ENCODE data around the gene VWA5A. TPM values are rescaled to one million over a fixed set of nuclear protein-coding genes. Genes with fewer than 3 reads are reported as not detected.
"Not testable (repeated sequence)": the region's sequence is repeated elsewhere in the genome, so short reads cannot be mapped to it uniquely, and the experiment has no call there.

VWA5A gene
- total RNA-seq, 1 donor: 6.5 TPM

DNA sequence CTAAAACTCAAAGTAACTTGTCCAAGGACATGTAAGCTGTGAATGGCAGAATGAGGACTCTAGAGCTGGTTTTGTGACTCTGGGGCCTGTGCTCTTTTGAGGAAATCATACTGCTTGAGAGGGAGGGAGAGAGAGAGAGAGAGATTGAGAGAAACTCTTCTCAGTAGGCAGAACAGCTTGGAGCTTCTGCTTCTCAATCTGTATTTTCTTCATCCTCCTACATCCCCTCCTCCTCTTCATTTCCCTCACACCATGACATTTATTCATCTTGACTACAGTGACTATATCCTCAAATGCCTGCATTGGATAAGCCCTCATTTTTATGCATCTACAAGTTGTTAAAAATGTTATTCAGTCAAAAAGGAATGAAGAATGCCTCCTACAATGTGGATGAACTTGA lies 44.2 kb downstream of the VWA5A start:
- no peak overlapping the region for H3K4me3 ChIP-seq (ENCODE audit: low read depth, low read length)
- TF ChIP-seq, protein P1, sequence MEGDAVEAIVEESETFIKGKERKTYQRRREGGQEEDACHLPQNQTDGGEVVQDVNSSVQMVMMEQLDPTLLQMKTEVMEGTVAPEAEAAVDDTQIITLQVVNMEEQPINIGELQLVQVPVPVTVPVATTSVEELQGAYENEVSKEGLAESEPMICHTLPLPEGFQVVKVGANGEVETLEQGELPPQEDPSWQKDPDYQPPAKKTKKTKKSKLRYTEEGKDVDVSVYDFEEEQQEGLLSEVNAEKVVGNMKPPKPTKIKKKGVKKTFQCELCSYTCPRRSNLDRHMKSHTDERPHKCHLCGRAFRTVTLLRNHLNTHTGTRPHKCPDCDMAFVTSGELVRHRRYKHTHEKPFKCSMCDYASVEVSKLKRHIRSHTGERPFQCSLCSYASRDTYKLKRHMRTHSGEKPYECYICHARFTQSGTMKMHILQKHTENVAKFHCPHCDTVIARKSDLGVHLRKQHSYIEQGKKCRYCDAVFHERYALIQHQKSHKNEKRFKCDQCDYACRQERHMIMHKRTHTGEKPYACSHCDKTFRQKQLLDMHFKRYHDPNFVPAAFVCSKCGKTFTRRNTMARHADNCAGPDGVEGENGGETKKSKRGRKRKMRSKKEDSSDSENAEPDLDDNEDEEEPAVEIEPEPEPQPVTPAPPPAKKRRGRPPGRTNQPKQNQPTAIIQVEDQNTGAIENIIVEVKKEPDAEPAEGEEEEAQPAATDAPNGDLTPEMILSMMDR (IDR thresholded peaks at IDR 0.05; ENCODE audit: insufficient read depth, low read depth, low read length): no peak
- no peak for DNase-seq (ENCODE audit: low read depth)

DNA sequence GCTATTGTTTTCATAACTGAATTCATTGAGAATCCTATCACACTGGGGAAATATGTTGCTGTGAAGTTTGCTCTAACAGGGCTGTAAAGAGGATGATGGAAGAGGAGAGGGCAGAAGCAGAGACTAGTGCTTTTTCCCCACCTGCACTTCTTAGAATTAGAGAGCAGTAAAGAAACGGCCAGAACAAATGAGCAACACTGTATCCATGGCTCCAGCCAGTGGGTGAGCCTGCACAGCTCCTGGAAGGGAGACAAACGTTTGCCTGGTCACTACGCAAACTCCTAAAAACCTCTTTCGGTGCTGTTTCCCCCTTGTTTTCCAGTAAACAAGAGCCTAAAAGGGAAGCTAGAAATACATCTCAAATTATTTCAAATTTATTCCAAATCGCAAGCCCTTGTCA lies 45.7 kb downstream of the VWA5A start:
- no peak overlapping the region for H3K4me3 ChIP-seq (ENCODE audit: low read depth, low read length)
- TF ChIP-seq, protein P1 (IDR thresholded peaks at IDR 0.05; ENCODE audit: insufficient read depth, low read depth, low read length): no peak
- DNase-seq (ENCODE audit: low read depth): no peak

DNA sequence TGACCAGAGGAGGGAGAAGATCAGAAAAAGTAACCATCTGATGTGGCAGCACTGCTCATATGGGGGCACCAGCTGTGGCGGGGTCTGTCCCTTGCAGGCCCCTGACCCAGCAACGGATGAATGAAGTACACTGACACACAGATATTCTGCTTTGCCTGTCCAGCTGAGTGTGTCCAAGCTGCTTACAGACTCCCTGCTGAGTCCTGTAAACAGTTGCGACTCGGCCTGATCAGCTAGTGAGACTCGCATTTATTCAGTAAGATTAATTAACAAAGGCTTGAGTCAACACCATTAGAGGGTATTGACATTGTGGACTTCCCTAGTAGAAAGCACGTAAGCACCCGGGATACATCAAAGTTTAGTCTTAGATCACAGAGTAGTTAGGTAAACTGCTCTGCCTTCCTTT lies 52.6 kb downstream of the VWA5A start:
- no peak for DNase-seq (ENCODE audit: low read depth)
- TF ChIP-seq, protein P1 (IDR thresholded peaks at IDR 0.05; ENCODE audit: insufficient read depth, low read depth, low read length): no peak
- H3K4me3 ChIP-seq (ENCODE audit: low read depth, low read length): no peak overlapping the region

DNA sequence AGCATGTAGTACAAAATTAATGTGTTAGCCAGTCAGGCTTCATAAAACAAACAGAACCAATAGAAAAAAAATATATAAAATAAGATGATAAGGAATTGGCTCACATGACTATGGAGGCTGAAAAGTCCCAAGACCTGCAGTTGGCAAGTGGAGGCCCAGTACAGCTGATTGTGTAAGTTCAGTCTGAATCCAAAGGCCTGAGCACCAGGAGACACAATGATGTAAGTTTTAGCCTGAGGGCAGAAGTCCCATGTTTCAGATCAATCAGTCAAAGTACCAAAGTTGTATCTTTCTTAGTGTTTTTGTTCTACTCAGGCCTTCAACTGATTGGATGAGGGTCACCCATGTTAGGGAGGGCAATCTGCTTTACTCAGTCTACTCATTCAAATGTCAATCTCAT lies 53.5 kb downstream of the VWA5A start:
- no peak overlapping the region for H3K4me3 ChIP-seq (ENCODE audit: low read depth, low read length)
- DNase-seq (ENCODE audit: low read depth): peak; percentile 6
- TF ChIP-seq, protein P1 (IDR thresholded peaks at IDR 0.05; ENCODE audit: insufficient read depth, low read depth, low read length): no peak

DNA sequence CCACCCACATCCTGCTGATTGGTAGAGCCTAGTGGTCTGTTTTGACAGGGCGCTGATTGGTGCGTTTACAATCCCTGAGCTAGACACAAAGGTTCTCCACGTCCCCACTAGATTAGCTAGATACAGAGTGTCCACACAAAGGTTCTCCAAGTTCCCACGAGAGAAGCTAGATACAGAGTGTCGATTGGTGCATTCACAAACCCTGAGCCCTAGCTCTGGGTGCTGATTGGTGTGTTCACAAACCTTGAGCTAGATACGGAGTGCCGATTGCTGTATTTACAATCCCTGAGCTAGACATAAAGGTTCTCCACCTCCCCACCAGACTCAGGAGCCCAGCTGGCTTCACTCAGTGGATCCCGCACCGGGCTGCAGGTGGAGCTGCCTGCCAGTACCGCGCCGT lies 55.1 kb downstream of the VWA5A start:
- not testable (repeated sequence) for H3K4me3 ChIP-seq (ENCODE audit: low read depth, low read length); DNase-seq (ENCODE audit: low read depth)

DNA sequence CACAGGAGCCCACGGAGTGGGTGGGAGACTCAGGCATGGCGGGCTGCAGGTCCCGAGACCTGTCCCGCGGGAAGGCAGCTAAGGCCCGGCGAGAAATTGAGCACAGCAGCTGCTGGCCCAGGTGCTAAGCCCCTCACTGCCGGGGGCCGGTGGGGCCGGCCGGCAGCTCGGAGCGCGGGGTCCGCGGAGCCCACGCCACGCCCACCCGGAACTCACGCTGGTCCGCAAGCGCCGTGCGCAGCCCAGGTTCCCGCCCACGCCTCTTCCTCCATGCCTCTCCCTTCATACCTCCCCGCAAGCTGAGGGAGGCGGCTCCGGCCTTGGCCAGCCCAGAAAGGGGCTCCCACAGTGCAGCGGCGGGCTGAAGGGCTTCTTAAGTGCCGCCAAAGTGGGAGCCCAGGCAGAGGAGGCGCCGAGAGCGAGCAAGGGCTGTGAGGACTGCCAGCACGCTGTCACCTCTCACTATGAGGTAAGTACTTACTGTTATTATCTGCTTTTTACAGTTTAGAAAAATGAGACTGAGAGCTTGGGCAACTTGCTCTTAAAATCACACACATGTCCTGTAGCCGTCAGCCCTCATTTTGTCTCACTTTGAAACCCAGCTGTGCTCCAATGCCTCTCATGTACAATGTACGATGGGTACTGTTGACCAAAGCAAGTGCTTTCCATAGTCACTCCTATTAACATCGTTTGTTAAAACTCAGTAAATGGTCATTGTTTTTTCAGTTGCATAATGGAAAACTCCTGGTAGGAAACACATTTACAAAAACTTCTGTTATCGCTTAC lies 55.7 kb downstream of the VWA5A start:
- DNase-seq (ENCODE audit: low read depth): peak; percentile 3
- peak overlapping the region; percentile 3 for H3K4me3 ChIP-seq (ENCODE audit: low read depth, low read length)
- TF ChIP-seq, protein P1 (IDR thresholded peaks at IDR 0.05; ENCODE audit: insufficient read depth, low read depth, low read length): no peak

DNA sequence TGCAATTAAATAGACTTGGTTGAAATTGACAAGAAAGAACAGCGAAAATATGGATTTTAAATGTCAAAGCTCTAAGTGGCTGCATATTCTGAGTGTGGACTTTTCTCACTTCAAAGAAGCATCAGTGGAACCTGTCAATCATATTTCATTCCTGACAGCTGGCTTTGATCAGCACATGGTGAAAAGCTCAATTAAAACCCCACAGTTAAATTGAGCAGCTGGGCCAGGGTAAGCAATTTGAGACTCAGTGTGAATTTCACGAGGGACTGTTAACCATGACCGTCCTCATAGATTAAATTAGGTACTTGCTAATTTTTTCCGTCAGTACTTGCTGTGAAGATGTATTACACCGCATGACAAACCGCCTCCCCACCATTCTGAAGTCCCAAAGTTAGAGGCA lies 56.9 kb downstream of the VWA5A start:
- DNase-seq (ENCODE audit: low read depth): no peak
- TF ChIP-seq, protein P1 (IDR thresholded peaks at IDR 0.05; ENCODE audit: insufficient read depth, low read depth, low read length): no peak
- no peak overlapping the region for H3K4me3 ChIP-seq (ENCODE audit: low read depth, low read length)

All from fibroblast of villous mesenchyme (primary cell).